GM19467 (cell line): ENCODE results near the gene RPS6KL1.
"Not testable (repeated sequence)": the region's sequence is repeated elsewhere in the genome, so short reads cannot be mapped to it uniquely, and the experiment has no call there.

ENCODE experiments used
- ATAC-seq: cut with Tn5 transposase; IDR thresholded peaks from one replicate; pipeline ENCODE4 v1.9.1; 2021; ENCODE audit warnings: mild to moderate bottlenecking, moderate library complexity; ENCODE audit not compliant: unreplicated experiment

RPS6KL1 gene

DNA sequence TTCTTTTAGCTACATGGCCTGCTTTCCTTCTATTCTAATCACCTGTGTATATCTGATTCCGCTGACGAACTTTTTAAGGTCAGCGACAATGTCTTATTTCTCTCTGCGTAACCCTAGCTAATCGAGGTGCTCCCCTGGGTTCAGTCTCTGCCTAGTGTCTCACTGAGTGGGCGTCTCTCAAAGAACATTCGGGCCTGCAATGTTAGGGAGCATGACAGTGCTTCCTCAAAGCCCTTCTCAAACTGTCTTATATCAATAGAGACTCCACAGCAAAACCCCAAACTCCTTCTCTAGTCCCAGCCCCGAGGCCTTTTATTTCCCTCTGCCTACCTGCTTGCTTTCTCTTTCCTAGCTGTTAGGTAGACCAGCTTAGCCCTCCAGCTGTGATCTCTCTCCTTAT, 13.7 kb upstream of the RPS6KL1 start:
- no peak for ATAC-seq

DNA sequence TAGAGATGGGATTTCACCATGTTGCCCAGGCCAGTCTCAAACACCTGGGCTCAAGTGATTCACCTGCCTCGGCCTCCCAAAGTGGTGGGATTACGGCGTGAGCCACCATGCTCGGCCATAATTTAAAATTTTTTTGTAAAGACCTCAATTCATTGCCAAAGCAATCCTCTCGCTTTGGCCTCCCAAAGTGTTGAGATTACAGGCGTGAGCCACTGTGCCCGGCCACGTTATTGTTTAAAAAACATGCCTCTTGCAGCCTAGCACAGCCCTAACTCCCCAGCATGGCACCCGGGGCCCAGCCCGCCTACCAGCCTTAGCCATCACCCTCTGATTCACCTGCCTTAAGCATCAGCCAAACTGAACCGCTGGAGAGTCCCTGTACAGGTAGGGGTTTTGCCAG, 13.1 kb upstream of the RPS6KL1 start:
- no peak for ATAC-seq

DNA sequence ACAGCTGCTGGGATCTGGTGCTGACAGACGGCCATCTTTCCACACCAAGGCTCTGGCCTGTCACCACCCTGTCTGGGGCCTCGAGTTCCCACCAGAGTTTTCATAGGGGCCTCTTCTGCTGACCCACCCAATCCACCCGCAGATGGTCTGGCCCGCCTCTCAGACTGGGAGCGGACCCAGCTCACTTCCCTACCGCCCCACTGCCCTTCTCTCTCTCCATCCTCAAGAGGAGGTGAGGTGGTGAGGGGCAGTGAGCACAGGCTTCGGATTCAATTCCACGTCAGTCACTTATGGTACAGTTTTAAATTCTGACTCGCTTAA, 12.3 kb upstream of the RPS6KL1 start:
- no peak for ATAC-seq

DNA sequence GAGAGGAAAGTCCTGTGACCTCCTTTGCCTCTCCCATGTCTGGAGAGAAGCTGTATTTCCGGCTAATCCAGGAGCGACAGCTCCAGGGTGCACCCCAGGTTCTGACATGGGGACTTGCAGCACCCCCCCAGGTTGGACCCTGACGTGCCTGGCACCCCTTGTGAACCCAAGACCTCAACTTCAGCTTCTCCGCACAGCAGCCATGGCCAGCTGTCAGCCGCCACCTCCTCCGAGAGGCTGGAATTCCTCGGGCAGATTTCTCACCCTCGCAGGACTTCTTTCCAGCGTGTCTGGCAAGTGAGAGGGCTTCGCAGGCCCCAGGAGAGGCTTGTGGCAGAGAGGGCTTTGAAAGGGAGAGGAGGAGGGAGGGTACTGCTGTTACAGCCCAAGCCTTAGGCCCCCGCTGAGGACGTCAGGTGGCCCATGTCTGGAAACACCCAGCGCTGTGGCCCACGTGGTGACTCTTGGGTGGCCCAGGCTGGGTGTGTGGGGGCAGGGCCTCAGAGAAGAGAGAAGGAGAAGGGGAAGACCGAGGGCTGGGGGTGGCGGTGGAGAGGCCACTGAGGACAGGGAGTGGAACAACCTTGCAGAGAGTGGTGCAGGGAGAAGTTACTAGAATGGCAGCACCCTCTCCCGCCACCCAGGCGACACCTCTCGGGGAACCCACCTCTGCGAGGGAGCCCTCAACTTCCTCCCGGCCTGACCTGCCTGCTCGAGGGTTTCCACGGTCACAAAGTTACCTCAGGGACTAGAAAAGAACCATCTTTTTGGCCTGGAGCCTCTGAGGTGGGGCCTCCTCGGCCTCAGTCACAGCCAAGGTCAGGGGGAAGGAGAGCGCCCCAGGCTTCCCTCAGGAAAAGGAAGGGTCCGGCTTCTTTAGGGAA, 11.7 kb upstream of the RPS6KL1 start:
- ATAC-seq: no peak

DNA sequence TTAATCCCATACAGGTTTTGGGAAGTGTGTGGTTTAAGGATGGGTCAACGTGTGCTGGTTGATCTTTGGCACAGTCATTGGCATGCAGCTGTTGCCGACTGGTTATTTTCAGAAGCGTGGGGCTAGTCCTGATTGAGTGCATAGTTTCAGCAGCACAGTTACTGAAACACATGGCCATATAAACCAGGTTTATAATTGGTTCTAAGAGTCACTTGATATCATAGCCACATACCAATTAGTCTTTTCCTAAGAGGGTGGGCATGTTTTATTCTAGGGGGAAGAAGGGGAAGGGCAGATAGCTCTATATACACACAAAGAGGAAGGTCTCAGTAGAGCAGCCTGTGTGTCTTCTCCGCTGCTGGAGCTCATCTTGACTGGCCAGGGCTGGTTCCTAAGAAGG, 11.0 kb upstream of the RPS6KL1 start:
- ATAC-seq: no peak

DNA sequence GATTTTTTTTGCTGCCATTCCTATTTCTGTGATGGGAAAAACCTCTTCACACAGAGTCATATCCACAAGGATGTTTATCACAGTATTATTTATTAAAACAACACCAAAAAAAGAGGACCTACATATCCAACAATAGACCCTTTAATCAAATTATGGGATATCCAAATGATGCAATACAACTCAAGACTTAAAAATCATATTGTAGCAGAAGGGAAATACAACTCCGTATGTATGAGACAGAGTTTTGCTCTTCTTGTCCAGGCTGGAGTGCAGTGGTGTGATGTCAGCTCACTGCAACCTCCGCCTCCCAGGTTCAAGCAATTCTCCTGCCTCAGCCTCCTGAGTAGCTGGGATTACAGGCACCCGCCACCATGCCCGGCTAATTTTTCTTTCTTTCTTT, 9.9 kb upstream of the RPS6KL1 start:
- not testable (repeated sequence) for ATAC-seq

DNA sequence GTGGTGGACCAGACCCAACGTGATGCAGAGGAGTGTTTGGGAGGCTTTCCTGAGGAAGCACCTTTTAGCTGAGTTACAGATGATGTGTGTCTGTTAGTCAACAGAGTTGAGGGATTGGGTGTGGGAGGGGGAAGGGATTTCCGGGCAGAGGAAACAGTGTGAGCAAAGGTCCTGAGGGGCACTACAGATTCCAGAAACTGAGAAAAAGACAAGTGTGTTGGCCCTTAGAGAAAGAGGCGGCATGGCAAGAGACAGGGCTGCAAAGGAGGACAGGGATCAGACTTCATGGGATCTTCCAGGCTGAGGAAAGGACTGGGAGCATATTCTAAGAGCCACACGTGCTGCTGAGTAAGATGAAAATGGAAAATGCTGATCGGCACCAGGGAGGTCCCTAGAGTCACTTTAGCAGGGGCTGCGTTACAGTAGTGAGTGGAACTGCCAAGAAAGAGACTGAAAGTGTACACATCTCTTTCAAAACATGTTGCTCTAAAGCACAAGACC, 9.4 kb upstream of the RPS6KL1 start:
- ATAC-seq: no peak

DNA sequence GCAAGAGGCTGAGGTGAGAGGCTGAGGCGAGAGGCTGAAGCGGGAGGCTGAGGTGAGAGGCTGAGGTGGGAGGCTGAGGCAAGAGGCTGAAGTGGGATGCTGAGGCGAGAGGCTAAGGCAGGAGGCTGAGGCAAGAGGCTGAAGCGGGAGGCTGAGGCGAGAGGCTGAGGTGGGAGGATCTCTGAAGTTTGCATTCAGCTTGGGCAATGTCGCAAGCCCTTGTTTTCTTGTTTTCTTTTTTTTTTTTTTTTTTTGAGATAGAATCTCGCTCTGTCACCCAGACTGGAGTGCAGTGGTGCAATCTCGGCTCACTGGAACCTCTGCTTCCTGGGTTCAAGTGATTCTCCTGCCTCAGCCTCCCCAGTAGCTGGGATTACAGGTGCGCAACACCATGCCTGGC, 8.7 kb upstream of the RPS6KL1 start:
- ATAC-seq: not testable (repeated sequence)

DNA sequence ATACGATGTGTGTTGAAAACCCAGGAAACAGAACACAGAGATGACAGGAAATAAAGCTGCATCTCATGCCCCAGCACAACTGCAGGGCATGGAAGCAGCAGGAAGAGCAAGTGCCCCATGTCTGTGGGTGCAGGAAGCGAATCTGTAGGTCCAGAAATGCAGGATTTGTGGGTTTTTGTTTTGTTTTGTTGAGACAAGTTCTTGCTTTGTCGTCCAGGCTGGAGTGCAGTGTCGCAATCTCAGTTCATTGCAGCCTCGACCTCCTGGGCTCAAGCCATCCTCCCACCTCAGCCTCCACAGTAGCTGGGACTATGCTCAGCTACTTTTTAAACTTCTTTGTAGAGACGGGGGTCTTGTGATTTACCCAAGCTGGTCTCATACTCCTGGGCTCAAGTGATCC, 6.2 kb upstream of the RPS6KL1 start:
- no peak for ATAC-seq

DNA sequence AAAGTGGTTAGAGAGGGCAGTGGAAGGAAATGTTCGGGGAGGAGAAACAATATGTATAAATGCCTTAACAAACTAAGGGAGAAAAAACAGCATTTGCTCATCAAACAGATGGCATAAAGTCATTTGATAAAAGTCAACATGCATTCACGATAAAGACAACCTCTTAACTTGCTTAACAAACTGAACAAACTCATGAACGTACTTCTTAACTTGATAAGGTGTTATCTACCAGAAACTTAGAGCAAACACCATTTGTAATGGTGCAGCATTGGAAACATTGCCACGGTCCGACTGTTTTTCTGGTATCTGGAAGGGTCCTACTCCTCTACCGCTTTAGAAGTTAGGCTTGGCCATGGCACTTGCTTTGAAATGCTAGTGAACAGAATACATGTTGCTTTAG, 4.2 kb upstream of the RPS6KL1 start:
- no peak for ATAC-seq

DNA sequence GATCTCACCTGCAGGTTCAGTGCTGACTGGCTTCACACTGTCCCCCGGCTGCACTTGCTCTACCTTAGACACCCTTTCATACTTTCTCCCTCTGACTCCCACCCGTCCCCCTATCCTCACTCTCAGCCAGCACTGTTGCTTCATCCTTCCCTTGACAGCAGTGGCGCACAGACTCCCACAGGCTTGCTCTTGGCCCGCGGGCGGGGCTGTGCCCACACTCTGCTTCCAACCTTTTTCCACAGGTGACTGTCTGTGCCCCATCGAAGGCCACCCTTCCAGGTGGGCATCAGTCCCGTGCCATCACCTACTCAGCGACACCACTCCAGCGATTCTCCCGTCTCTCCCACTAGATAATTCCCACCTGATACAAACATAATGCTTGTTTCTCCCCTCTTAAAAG, 1.0 kb upstream of the RPS6KL1 start:
- no peak for ATAC-seq

DNA sequence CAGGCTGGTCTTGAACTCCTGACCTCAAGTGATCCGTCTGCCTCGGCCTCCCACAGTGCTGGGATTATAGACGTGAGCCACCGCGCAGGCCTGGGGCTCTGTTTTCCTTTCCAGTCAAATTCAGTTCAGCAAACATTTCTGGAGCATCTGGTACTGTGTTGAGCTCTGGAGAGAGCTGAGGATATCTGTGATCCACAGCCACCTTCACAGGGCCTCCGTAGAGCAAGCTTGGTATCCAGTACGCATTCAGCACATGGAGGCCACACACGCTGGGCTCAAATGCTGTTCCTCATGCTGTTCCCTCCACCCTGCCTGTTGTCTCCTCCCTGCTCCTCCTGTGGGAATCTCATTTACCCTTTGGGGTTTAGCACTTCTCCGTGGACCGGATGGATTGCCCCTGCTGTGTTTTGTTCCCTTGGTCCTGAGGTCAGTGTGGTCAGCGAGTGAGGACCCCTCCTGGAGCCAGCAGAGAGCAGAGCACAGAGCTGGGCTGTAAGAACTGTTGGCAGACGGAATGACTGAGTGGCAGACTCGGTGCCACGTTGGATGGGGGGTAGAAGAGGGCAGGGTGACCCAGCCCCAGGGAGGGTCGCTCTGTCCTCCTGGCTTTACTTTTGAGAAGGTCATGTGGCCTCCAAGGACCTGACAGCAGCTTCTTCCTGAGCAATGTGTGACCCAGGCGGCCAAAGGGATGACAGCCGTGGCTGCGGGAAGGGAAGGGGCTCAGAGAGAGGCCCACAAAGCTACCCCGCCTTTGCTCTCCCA, 891 bp downstream of the RPS6KL1 start:
- ATAC-seq: no peak

DNA sequence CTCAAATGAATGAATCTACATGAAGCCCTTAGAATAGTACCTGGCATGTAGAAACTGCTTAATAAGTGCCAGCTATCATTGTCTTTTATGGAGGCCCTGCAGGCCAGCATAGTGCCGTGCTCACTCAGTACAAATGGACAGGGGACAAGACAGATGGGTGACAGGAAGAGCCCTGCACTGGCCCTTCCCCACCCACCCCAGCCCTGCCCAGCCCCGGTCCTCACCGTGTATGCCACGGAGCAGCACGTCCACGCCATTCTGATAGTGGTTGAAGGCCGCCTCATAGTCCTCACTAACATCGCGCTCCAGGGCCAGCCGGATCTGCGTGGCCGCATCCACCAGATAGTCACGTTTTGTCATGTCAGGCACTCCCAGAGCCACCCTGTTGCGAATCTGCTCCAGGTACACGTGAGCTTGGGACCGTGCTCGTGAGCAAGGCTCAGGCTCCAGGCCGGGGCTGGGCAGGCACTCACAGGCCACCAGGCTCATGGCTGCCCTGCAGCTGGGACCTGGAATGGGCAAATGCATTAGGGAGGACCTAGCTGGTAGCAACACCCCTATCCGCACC, 1.9 kb downstream of the RPS6KL1 start:
- ATAC-seq: no peak

DNA sequence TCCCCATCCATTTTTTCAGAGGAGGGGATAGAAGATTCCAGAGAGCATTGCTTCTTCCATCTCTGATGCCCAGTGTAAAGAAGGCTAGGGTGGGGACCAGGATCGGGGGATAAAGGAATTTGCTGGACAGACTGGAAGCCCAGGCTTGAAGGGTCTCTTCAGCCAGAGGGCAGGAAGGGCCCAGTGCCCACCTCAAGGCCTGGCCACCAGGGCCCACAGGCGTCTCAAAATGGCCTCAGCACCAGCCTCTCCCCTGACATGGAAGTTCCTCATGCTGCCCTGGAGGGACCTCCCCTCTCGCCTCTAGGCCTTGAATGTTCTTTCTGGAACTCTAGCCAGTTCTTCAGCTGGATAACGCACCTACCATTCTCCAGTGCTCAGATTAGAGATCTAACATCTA, 2.8 kb downstream of the RPS6KL1 start:
- ATAC-seq: no peak

DNA sequence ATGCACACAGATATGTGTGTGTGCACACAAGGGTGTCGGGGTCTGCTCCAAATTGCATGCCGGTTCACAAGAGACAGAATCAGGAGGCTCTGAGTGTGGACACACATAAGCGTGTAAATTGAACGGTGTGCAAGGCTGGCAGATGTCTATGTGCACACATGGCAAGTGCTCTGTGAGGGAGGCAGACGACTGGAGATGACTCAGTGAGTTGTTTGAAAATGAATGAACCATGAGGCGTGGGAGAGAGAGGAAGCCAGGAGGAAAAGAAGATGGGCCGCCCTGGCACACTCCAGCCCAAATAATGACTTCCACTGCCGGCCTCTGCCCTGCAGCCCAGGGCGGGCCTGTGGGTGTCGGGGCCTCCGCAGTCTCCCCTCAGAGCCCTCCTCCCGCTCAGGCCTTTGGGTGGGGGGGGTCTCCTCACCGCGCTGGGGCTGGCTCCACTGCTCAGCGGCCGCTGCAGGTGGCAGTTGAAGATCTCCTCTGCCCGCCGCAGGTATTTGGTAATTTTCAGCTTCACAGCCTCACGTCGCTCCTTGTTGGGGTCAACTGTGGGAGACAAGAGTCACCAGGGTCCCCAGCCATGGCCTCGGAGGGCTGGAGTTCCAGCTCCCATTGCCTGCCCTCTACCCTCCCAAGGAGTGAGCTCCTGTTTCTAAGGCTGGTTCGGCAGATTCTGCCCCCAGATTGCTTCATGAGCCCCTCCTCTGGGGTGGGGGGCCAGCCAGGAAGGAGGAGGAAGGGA, 3.5 kb downstream of the RPS6KL1 start:
- no peak for ATAC-seq

DNA sequence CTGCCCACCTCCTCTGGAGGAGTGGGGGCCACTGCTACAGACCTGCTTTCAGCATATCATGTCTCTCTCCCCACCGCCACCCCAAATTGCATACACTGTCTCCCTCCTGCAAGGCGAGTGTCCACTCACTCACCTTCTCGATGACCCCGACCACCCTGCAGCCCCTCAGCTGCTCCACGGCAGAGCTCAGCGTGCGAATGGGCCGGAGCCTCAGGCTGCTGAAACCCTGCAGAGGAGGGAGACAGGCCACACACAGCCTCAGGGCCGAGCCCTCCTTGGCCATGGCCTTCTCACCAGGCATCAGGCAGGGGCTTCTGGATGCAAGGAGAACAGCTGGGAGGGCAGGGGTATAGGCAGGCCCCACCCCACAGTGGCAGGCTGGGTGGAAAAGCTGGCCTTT, 4.7 kb downstream of the RPS6KL1 start:
- no peak for ATAC-seq

DNA sequence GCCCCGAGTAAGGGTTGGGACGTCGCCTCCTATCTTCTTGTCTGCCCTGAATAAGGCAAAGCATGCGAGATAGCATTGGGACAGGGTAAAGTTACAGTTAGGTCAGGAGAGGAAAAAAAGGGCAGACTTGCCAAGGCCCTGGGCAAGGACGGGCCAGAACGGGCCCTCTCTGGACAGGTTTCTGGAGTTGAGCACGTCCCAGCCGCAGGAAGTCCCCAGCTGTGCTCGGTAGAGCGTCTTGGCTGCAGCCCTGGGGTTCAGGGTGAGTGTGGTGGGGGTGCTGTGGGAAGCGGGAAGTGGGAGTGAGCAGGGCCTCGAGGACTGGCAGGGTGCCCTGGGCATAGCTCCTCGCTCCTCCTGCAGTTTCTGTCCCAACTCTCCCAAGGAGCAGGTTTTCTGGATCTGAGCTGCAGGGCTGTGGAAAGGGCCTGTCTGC, 5.4 kb downstream of the RPS6KL1 start:
- no peak for ATAC-seq

DNA sequence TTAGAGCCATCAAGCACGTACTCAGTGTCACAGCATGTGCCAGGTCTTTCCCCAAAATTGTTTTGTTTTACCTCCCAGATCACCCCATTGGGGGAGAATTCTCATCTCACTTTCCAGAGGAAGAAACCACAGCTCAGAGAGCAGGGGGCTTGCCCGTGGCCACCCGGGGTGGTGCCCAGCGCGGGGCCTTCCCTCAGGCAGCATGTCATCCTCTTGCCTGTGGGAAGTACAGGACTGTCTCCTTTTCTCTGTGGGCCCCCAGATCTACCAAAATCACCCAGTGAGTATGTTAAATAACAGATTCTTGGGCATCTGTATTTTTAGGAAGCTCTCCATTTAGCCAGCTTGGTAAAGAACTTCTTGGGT, 5.9 kb downstream of the RPS6KL1 start:
- no peak for ATAC-seq

DNA sequence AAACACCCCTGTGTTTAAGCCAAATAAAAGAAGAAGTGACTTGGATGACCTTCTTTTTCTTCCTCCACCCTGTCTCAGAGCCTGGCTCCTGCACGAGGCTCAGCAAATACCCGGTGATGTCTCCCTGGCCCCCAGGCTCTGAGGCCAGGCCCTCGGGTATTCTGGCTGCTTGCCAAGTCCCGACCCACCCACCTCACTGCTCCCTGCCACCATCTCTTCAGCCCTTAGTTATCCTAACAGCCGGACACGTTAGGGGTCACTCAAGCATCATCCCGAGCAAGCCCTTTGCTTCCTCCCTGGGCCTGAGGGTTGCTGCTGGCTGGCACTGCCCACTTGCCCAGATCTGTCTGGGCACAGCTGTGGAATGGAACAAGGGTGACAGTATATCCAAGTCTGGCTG, 7.2 kb downstream of the RPS6KL1 start:
- no peak for ATAC-seq

DNA sequence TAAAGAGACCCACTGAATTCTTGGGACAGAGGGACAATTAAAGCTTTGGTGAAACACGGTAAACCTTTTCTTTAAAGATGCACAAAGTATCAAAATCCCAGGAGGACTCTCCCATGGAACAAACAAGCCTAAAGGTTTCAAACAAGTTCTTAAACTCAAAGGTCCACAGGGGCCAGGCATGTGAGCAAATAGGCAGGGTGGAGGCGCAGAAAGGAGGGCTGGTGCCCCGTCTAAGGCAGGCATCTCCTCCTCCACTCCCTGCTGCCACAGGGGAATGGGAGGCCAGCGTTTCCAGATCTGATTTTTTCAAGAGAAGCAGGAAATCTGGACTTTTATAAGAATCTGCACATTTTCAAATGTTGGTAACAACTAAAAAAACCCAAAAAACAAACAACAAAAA, 7.6 kb downstream of the RPS6KL1 start:
- no peak for ATAC-seq

DNA sequence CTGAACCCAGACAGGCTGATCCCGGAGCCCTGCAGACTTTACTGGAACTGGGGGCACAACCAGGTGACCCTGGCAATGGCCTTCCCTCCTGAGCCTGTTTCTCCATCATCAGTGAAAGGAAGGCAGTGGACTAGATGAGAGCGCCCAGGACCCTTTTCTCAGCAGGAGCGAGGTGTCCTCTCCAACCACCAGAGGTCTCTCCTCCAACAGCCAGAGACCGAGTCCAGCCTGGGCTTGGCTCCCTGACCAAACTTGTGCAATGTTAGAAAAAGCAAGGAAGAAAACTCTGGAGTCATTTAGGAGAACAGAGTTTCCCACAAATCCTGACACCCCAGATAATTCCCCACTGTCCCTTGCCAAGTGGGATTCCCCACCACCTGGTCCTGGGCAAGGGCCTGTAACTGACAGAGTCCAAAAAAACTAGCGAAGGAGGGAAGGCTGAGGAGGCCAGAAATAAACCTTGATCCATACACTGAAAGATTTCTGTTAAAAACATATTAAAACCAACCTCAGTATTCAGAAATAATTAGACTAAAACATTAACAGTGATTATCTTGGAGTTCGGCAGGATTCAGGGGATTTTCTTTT, 9.0 kb downstream of the RPS6KL1 start:
- no peak for ATAC-seq
